AG04450 (cell line): ENCODE results near the gene KIAA1217. TPM values are rescaled to one million over a fixed set of nuclear protein-coding genes. Genes with fewer than 3 reads are reported as not detected.

ENCODE experiments used
- CTCF ChIA-PET: fragments of 300-600, 350-600 bp; formaldehyde crosslinking; extraction: SDS; loops from one replicate; lab custom pipeline; 2022; ENCODE audit warnings: antibody characterized with exemption, inconsistent platforms; lab: Charles Lee
- POLR2A ChIA-PET: fragments of 350-600 bp; formaldehyde crosslinking; extraction: SDS; loops from one replicate; lab custom pipeline; 2021; ENCODE audit warnings: antibody characterized with exemption, inconsistent platforms; lab: Yijun Ruan, JAX
- DNase-seq: peaks from one replicate; pipeline ENCODE4 v3.0.0-alpha.2; 2011; ENCODE audit warnings: low read depth, low spot score
- H3K27ac ChIP-seq: one replicate; pipeline ENCODE4 v1.5.1; 2012; ENCODE audit warnings: low read depth, low read length, control low read depth
- H3K27me3 ChIP-seq: one replicate; pipeline ENCODE4 v1.6.0; 2012; ENCODE audit warnings: low read length; ENCODE audit not compliant: control insufficient read depth, insufficient read depth
- H3K4me3 ChIP-seq: 2 replicates; pipeline ENCODE4 v1.5.1; 2011; ENCODE audit warnings: mild to moderate bottlenecking, low read depth, low read length, control low read depth
- H3K9me3 ChIP-seq: 2 replicates; pipeline ENCODE4 v1.5.1; 2012; ENCODE audit warnings: low read length; ENCODE audit not compliant: control insufficient read depth, insufficient read depth
- CTCF ChIP-seq: IDR thresholded peaks from 2 replicates; pipeline ENCODE4 v1.5.1; 2011; ENCODE audit warnings: low read depth, low read length, control low read depth, inconsistent platforms
- polyA plus RNA-seq: library from polyadenylated mRNA; depleted of rRNA; stranded (reverse); fragments of >200 nt; gene quantifications from 2 replicates; pipeline ENCODE4 v1.2.3, GENCODE V29; 2011

The KIAA1217 gene
- polyA plus RNA-seq, 1 experiment = 5.4 TPM

GRCh38 chr10:24180891-24181290 lies 28.0 kb upstream of the KIAA1217 start:
- Histone ChIP-seq H3K4me3 (no peak overlapping the region), H3K27me3 (no peaks in the 10 kb centered on the region), H3K27ac (no peak overlapping the region), H3K9me3 (peaks cover 7% of the 10 kb centered on the region; the same call in 1 of the 2 replicates)
- TF ChIP-seq CTCF = no peak
- ChIA-PET POLR2A (no interaction called here), CTCF (no interaction called here)
- no peak for DNase-seq

GRCh38 chr10:24184455-24184854 lies 24.5 kb upstream of the KIAA1217 start:
- no peaks in the 10 kb centered on the region for H3K27me3 ChIP-seq
- CTCF ChIA-PET = no interaction called here
- no peak for DNase-seq
- H3K4me3 ChIP-seq = no peak overlapping the region
- POLR2A ChIA-PET = no interaction called here
- no peaks in the 10 kb centered on the region for H3K9me3 ChIP-seq
- H3K27ac ChIP-seq = no peak overlapping the region
- TF ChIP-seq CTCF = no peak

GRCh38 chr10:24193330-24193729 lies 15.6 kb upstream of the KIAA1217 start:
- H3K4me3 ChIP-seq = no peak overlapping the region
- ChIA-PET POLR2A (no interaction called here), CTCF (interaction anchor here (0.8 to 1.0 kb wide), 2 partner anchors 199 to 325 kb away, joined by 3 read pairs; no protein-coding TSS in a partner anchor)
- H3K9me3 ChIP-seq = no peaks in the 10 kb centered on the region
- no peak for TF ChIP-seq CTCF
- H3K27me3 ChIP-seq = peaks cover 2% of the 10 kb centered on the region
- no peak for DNase-seq
- no peak overlapping the region for H3K27ac ChIP-seq

- DNase-seq = no peak
- POLR2A ChIA-PET = no interaction called here
- no peaks in the 10 kb centered on the region for H3K9me3 ChIP-seq
- CTCF ChIA-PET = interaction anchor here (0.8 to 4.3 kb wide), 13 partner anchors 9 to 1039 kb away, joined by 3 to 24 read pairs (median 4); partner anchors contain the start of gene KIAA1217
- no peak for TF ChIP-seq CTCF
- no peak overlapping the region for H3K27ac ChIP-seq
- no peak overlapping the region for H3K4me3 ChIP-seq
- peaks cover 2% of the 10 kb centered on the region for H3K27me3 ChIP-seq
Observed at GRCh38 chr10:24197263-24197662, 11.7 kb upstream of the KIAA1217 start.

GRCh38 chr10:24201503-24202180 lies 7.3 kb upstream of the KIAA1217 start:
- no peak overlapping the region for H3K27ac ChIP-seq
- POLR2A ChIA-PET = no interaction called here
- CTCF ChIA-PET = interaction anchor here (1.1 to 3.0 kb wide), 2 partner anchors 317 kb away, joined by 3 to 11 read pairs; no protein-coding TSS in a partner anchor

More at GRCh38 chr10:24201503-24202180, 7.3 kb upstream of the KIAA1217 start:
- Histone ChIP-seq H3K27me3 (peaks cover 4% of the 10 kb centered on the region), H3K4me3 (no peak overlapping the region), H3K9me3 (no peaks in the 10 kb centered on the region; the same call in 1 of the 2 replicates)
- TF ChIP-seq CTCF = no peak
- DNase-seq = no peak
